Endothelial cell (in vitro differentiated cells): ENCODE data around the gene STX16. TPM values are rescaled to one million over a fixed set of nuclear protein-coding genes. Genes with fewer than 3 reads are reported as not detected.

Experiments used
- DNase-seq: peaks from one replicate; pipeline ENCODE4 v3.0.0; 2021; ENCODE audit warnings: low spot score
- H3K27ac Mint-ChIP-seq: one replicate; pipeline ENCODE4 v1.8.0; 2021; ENCODE audit warnings: mixed read lengths, inconsistent platforms; ENCODE audit not compliant: unreplicated experiment
- H3K27me3 Mint-ChIP-seq: one replicate; pipeline ENCODE4 v1.8.0; 2021; ENCODE audit warnings: mild to moderate bottlenecking, moderate library complexity, mixed read lengths, inconsistent platforms; ENCODE audit not compliant: unreplicated experiment
- H3K36me3 Mint-ChIP-seq: one replicate; pipeline ENCODE4 v1.8.0; 2021; ENCODE audit warnings: mild to moderate bottlenecking, low read depth, mixed read lengths, inconsistent platforms; ENCODE audit not compliant: unreplicated experiment
- H3K4me1 Mint-ChIP-seq: one replicate; pipeline ENCODE4 v1.8.0; 2021; ENCODE audit warnings: mild to moderate bottlenecking, mixed read lengths, inconsistent platforms; ENCODE audit not compliant: unreplicated experiment
- H3K4me3 Mint-ChIP-seq: one replicate; pipeline ENCODE4 v1.8.0; 2021; ENCODE audit warnings: mild to moderate bottlenecking, mixed read lengths, inconsistent platforms; ENCODE audit not compliant: unreplicated experiment
- H3K9me3 Mint-ChIP-seq: one replicate; pipeline ENCODE4 v1.8.0; 2021; ENCODE audit warnings: mixed read lengths, inconsistent platforms; ENCODE audit not compliant: unreplicated experiment
- total RNA-seq: library from RNA; stranded (reverse); fragmentation: NEBNext Ultra II Directional; extraction: Animal tissue kit (Norgen Biotek cat#: 25700); gene quantifications from one replicate; pipeline ENCODE4 v1.2.1, GENCODE V29; 2021; ENCODE audit not compliant: unreplicated experiment
- TF ChIP-seq, protein P1 (sequence below): fragments of 200-600 bp; sonication (generic); IDR thresholded peaks from one replicate; pipeline ENCODE4 v1.5.0; 2021; ENCODE audit warnings: antibody characterized with exemption; ENCODE audit not compliant: unreplicated experiment

Gene STX16
- total RNA-seq, 1 donor from 2014 or later, result 77.9 TPM

DNA sequence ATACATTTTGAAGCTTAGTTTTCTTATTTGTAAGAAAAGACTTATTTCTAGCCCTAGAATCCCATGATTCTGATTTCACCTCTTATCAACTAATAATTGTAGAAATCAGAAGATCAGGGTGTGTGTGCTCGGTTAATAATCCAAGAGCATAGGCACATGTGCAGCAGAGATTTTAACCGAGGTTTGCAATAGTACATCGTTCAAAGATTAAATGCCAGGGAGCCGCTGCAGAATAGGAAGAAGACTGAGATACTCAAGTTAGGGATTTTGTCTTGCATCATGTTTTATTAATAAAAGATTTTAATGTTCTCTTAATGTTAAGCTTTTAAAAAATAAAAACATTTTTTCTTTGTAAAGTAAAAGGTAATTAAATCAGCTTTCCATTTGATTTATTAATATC is 6.9 kb downstream of the STX16 start:
- no peak overlapping the region for H3K27ac Mint-ChIP-seq
- DNase-seq, result no peak
- no peaks in the 10 kb centered on the region for H3K27me3 Mint-ChIP-seq
- TF ChIP-seq, protein P1, sequence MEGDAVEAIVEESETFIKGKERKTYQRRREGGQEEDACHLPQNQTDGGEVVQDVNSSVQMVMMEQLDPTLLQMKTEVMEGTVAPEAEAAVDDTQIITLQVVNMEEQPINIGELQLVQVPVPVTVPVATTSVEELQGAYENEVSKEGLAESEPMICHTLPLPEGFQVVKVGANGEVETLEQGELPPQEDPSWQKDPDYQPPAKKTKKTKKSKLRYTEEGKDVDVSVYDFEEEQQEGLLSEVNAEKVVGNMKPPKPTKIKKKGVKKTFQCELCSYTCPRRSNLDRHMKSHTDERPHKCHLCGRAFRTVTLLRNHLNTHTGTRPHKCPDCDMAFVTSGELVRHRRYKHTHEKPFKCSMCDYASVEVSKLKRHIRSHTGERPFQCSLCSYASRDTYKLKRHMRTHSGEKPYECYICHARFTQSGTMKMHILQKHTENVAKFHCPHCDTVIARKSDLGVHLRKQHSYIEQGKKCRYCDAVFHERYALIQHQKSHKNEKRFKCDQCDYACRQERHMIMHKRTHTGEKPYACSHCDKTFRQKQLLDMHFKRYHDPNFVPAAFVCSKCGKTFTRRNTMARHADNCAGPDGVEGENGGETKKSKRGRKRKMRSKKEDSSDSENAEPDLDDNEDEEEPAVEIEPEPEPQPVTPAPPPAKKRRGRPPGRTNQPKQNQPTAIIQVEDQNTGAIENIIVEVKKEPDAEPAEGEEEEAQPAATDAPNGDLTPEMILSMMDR, result no peak
- H3K36me3 Mint-ChIP-seq, result no peaks in the 10 kb centered on the region
- H3K9me3 Mint-ChIP-seq, result no peaks in the 10 kb centered on the region
- H3K4me1 Mint-ChIP-seq, result peaks cover 51% of the 10 kb centered on the region
- H3K4me3 Mint-ChIP-seq, result no peak overlapping the region

DNA sequence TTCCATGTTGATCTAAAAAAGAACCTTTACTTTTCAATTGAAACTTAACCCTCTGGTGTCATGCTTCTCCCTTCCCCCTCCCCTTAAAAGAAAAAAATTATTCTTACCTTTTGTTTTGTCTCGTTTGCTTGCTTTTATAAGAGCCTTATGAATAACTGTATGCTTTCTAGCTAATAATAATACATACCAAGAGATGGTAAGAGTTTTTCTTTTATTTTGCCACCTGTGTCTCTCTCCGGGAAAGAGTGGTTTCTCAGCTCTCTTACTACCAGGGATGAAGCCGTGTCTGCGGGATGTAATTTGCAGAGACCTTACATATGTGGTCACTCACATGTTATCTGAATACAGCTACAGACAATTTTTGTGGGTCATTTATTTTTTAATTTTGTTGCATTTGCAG is 7.7 kb downstream of the STX16 start:
- DNase-seq, result no peak
- H3K27me3 Mint-ChIP-seq, result no peaks in the 10 kb centered on the region
- no peak overlapping the region for H3K4me3 Mint-ChIP-seq
- H3K36me3 Mint-ChIP-seq, result no peaks in the 10 kb centered on the region
- H3K27ac Mint-ChIP-seq, result no peak overlapping the region
- H3K9me3 Mint-ChIP-seq, result no peaks in the 10 kb centered on the region
- TF ChIP-seq, protein P1, result no peak
- peaks cover 47% of the 10 kb centered on the region for H3K4me1 Mint-ChIP-seq

DNA sequence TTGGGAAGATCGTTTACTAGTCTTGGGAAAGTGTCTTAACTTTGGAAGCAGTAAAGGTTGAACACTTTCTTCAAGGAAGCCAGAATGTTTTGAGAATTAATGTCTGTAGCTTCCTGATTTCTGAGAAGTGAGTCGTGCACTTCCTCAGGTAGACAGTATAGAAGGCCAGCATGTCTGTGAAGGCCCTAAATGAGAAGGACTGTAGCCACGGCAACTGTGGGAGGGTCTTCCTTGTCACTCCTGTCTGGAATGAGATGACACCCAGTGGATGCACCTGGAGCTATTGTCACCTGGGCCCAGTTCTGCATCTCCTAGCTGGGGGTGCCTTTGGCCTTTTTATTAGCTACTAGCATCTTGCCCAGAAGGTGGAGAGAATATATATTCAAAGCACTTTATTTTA is 8.8 kb downstream of the STX16 start:
- no peak for DNase-seq
- Mint-ChIP-seq H3K4me1 (peaks cover 47% of the 10 kb centered on the region), H3K4me3 (no peak overlapping the region), H3K27ac (no peak overlapping the region), H3K36me3 (no peaks in the 10 kb centered on the region), H3K9me3 (no peaks in the 10 kb centered on the region), H3K27me3 (no peaks in the 10 kb centered on the region)
- TF ChIP-seq, protein P1, result no peak

DNA sequence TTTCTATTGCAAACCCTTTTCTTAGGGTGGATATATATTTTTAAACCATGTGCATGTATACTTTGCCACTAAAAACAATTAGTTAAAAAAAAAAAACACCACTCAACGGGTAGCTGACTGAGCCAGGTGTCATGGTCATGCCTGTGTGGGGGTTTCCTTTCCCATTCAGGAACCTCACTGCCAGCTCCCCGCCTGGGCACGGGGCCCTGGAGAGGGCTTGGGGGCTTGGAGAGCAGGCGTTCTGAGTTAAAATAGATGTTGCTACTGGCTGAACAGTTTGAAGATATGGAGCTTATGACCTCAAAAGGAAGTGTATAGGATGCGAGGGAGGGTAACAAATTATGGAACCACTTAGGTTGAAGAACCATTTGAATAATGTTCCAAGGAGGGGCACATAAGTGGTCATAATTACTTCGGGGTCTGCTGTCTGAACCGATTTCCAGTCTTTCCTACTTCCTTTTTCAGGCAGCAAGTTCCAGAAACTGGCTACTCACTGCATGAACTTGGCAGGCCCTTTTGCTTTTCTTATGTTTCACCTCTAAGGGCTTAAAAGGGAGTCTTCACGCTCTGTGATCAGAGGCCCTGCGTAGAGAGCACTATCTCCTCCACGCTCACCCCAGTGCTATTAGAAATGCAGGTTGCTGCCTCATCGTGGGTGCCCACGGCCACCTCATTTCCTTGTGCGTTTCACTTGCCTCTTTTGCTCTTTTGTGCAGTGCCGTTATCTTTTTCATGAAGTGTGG is 9.9 kb downstream of the STX16 start:
- no peaks in the 10 kb centered on the region for H3K27me3 Mint-ChIP-seq
- TF ChIP-seq, protein P1, result no peak
- no peaks in the 10 kb centered on the region for H3K36me3 Mint-ChIP-seq
- H3K4me1 Mint-ChIP-seq, result peaks cover 41% of the 10 kb centered on the region
- H3K9me3 Mint-ChIP-seq, result no peaks in the 10 kb centered on the region
- peak overlapping the region; percentile 84 for H3K27ac Mint-ChIP-seq
- no peak for DNase-seq
- no peak overlapping the region for H3K4me3 Mint-ChIP-seq

DNA sequence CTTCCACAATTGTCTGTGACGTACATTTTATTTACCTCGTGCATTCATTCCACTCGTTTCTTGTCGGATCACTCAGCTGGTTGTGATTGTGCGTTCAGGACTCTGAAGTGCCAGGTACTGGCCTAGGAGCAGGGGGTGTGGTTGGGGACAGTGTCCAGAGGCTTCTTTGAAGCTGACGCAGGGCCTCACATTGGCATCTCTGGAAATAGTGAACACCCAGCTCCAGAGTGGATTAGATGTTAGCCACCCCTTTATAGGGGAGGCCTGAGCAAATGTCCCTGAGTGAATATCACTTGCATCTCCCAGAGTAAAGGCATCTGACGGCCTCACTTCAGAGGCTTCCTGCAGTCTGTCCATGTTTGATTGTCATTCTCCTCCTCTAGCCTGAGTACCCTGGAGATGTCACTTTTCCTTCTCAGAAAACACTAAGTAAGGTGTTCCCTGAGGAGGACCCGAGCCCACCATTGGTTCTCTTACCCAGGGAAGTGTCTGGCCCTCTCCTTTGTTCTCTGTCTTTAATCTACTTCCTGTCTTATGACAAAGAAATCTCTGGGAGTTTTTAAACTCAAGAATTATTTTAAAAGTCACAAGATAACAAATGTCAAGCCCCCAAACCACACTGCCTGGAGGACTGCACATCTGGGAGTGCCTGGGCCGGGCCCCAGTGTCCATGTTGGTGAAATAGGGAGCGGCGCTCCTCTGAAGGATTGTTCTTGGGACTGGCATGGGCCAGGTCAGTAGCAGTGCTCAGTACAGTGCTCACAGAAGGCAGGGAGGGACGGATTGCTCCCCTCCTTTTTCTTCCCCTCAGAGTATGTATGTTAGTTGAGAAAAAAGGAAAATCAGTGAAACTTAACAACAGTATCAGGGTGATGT is 10.8 kb downstream of the STX16 start:
- H3K4me3 Mint-ChIP-seq, result peak overlapping the region; percentile 47
- H3K27ac Mint-ChIP-seq, result peak overlapping the region; percentile 84
- H3K36me3 Mint-ChIP-seq, result no peaks in the 10 kb centered on the region
- peaks cover 33% of the 10 kb centered on the region for H3K4me1 Mint-ChIP-seq
- H3K27me3 Mint-ChIP-seq, result no peaks in the 10 kb centered on the region
- no peak for DNase-seq
- TF ChIP-seq, protein P1, result no peak
- no peaks in the 10 kb centered on the region for H3K9me3 Mint-ChIP-seq
